Stimulated activated CD8-positive, alpha-beta memory T cell treated with anti-CD3 and anti-CD28 coated beads, Interleukin-12 subunit alpha, Interleukin-12 subunit beta, amount 100 ng/mL, for 24 hours (primary cell): ENCODE results near the gene KLF9.

Experiments used
- DNase-seq: peaks from one replicate; pipeline ENCODE4 v3.0.0-alpha.2; 2020; ENCODE audit errors: extremely low read depth

KLF9 gene

DNA sequence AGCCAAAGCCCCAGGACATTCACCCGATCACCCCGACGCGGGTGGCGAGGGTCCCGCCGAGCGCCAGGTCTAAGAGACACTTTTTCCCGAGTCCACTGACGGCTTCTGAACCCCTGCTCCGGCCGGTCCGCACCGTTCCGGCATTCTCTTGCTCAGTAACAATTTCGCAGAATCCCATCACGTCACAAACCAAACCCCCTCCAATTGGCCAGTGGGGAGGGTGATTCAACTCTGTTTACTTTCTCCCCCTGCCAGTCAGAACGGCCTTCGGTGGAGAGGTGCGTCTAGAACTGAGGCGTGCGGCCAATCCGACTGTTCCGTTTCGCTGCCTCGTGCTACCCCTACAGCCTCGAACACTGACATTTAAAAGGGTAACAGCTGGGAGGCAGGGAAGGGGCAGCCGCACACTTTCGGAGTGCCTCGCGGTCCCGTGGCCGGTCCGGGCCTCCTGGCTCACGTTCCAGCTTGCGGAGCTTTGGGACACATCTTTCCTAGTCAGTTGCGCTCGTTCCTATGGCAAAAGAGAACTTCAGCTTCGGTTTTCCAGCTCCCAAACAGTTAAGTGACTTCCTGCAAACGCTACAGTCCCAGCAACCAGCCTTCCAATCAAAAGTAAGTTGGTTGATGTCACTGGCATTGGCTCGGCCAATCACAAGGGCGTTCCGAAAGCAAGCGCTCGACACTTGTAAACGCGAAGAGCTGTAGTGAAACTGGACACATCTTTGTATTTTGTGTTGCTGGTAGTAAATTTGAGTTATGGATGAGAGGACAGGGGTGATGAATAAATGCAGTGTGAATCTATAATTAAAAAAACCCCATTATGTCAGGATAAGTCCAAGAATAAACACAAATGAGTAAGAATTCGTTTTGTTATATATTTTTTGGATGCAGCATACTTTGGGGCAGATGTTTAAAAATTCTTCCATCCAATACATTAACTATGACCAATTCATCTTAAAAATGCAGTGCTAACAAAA, at the start of gene KLF9:
Gene KLF9, minus strand, starts transcription at position 859 of the 977 bp plus-strand sequence. CDS start 1,294 bp downstream, outside the sequence.
- peak; percentile 78 for DNase-seq

- DNase-seq = no peak
Observed at GRCh38 chr9:70463877-70464276, 49.4 kb upstream of the KLF9 start.

- no peak for DNase-seq
Observed at GRCh38 chr9:70462300-70462699, 47.8 kb upstream of the KLF9 start.

DNA sequence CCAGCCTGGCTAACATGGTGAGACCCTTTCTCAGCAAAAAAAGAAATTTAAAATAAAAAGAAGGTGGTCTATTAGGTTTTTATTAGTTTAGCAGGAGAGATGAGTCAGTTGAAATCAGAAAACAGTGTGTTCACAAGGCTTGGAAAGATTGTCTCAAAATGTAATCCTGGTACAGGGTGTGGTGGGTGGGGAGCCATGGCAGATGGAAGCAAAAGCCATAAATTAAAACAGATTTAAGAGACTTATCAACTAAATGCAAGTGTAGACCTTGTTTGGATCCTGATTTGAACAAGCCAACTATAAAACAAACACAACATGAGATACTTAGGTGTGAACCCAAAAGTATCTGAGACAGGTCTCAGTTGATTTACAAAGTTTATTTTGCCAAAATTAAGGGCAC, 42.8 kb upstream of the KLF9 start:
- no peak for DNase-seq

DNA sequence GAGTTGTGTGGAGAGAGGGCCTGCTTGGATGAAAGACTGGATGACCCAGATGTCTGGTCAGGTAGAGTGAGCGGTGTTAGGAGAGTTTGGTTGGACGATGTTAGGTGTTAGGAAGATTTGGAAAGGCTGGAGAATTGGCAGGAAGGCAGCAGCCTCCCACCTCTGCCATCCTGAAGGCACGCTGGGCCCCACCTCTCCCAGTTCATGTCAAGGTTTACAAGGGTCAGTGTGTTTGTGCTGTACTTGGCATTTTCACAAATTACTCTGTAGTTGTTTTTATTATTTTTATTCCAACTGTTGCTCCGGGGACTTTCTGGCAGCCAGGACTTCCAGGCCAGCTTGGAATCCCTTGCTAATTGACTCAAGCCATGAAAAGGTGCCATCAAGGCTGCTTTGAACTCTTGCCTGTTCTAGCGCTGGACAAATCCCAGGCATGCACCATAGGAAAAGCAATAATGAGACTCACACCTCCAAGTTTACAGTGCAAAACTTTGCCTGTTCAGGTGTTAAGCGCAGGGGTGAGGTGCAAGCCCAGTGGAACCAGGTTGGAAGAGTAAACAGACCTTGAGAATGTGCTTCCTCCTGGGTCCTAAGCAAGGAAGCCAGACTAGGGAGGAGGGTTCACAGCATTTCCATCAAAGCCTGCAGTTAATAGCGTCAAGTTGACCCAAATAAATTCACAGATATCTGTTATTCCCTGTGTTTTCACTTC, 41.7 kb upstream of the KLF9 start:
- no peak for DNase-seq

DNA sequence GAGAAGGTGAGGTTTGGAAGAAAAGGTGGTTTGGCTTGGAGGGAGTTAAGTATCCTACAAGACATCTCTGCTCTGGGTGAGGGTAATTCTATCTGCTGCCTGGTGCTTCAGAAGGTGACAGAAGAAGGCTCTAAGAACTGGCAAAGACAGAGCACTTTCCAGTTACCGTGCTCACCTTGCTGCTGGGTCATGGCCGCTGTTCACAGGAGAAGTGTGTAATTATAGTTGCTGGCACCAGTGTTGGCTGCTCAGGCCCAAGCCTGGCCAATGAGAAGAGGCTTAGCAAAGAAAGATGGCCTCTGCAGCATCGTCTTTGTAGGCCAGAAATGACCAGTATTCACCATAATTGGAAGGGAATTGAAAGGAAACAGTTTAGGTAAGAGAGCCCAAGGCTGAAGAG, 37.9 kb upstream of the KLF9 start:
- DNase-seq = no peak

DNA sequence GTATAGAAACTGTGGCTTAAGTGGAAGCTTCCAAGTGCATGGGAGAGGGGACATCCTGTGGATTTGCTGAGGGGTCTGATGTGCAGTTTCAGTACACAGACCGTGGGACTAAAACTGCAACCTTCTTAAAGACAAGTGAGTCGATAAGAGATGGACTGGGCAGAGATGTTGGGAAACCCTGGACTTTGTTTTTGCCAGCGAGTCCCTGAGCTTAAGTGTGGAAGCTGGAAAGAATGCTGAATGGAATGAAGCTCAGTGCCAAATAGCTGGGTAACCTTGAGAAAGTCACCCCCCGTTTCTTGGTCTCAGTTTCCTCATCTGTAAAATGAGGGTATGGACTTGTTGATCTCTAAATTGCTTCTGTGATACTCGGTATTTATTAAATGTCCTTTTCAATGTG, 37.3 kb upstream of the KLF9 start:
- no peak for DNase-seq

DNA sequence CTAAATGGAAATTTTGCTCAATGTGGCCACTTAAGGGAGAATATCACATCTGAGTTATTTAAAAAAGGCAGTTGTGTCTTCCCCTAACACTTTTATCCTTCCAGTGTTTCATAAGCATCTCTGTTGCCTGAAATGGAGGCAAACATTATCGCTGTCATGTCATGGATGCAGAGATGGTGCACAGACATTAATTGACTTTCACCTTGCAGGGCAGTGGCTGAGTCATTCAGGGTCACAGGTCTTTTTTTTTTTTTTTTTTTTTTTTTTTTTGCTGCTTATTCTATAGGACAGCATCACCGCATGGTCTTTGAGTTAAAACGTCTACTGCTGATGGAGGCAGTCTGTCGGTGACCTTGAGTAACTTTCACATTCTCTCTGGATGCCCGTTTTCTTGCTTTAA, 36.3 kb upstream of the KLF9 start:
- DNase-seq = no peak

DNA sequence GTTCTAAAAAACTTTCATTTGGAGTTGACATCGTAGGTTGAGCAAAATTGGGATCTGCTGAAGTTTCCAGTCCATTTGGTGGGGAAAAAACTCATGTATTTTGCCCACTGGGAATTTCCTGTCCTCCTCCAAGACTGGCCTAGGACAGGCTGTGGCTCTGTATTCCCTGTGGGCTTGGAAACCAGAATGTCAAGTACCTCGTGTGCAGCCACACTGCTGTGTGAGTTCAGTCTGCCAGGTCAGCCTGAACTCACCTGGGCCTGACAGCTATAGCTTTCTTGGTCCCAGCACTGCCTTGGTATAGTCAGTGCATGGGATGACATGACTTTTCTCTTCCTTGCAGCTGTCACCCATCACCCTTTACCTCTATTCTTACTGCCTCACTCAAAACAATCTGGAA, 35.0 kb upstream of the KLF9 start:
- DNase-seq = no peak

DNA sequence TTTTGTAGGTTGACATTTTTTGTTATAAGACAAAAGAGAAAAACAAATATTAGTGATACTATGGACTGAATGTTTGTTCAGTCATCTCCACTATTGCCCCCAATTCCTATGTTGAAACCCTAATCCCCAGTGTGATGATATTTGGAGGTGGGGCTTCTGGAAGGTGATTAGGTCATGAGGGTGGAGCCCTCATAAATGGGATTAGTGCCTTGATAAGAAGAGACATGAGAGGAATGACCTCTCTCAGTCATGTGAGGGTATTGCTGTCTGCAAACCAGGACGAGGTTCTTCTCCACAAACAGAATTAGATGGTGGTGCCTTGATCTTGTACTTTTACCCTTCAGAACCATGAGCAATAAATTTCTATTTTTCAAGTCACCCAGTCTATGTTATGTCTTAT, 34.5 kb upstream of the KLF9 start:
- DNase-seq = no peak

GRCh38 chr9:70444904-70445303, 30.4 kb upstream of the KLF9 start:
- DNase-seq = no peak

GRCh38 chr9:70442328-70442848, 27.9 kb upstream of the KLF9 start:
- DNase-seq = no peak

DNA sequence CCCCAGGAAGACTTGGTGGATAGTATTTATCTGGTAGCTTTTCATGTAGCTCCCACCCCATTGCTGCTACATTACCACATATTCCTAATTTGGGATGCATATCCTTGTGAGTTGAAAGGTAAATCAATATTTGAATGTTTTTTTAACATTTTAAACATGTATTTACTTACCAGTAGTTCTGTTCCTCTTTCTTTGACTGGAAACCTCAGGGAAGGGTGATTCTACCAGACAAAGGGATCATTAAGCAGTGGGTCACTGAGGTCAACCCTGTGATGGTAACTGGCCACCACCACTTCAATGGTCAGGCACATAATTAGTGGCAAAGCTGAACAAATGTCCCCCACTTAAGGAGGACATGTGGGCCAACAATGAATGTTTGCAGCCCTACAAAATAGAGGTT, 27.2 kb upstream of the KLF9 start:
- no peak for DNase-seq

GRCh38 chr9:70439991-70440706, 25.7 kb upstream of the KLF9 start:
- no peak for DNase-seq

DNA sequence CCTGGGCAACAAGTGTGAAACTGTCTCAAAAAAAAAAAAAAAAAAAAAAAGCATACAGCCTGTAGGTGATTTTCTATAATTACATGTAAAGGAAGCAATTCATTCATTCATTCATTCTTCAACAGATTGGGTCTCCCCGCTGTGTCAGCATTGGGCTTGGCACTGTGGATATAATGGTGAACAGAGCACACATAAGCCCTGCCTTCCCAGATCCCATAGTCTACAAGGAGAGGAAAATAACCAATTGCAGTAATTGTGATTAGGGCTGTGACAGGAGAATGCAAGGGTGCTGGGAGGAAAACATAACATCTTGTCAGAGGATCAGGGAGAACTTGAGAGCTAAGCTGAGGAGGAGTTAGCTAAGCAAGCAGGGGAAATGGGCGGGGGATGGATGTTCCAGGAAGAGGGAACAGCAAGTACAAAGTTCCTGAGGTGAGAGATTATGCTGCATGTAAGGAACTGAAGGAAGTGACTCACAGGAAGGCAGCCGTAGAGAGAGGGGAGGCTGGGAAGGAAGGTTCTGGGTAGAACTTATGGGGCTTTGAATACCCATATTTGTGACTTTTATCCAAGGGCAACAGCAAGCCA, 24.0 kb upstream of the KLF9 start:
- DNase-seq = no peak

- DNase-seq = no peak
Observed at GRCh38 chr9:70435948-70436347, 21.5 kb upstream of the KLF9 start.

DNA sequence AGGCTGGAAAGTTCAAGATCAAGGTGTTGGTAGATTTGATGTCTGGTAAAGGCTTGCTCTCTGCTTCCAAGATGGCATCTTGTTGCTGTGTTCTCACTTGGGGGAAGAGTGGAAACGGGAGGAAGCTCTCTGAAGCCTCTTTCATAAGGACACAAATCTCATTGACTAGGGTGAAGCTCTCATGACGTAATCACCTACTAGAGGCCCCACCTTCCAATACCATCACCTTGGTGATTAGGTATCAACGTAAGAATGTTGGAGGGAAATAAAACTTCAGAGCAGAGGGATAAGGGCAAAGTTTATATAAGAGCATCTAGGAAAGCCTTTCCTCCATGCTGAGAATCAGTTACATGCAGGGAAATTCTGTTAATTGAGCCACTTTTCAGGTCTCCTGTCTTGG, 15.4 kb upstream of the KLF9 start:
- no peak for DNase-seq

DNA sequence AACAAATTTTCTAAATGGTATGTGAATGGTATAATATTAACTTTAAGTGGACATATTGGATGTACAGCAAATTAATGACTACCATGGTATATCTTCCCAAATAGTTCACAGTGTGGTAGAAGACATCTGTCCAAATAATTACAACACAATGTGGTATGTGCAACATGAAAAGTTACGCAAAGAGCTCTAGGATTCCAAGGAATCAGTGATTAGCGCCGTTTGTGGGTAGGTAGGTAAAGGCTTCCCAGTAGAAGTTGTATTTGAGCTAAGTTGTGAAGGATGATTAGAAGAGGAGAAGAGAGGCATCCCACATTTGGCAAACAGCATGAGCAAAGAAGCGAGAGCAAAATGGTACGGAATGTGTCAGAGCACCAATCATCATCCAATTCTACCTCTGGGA, 14.3 kb upstream of the KLF9 start:
- DNase-seq = no peak

GRCh38 chr9:70427161-70427945, 12.9 kb upstream of the KLF9 start:
- no peak for DNase-seq

DNA sequence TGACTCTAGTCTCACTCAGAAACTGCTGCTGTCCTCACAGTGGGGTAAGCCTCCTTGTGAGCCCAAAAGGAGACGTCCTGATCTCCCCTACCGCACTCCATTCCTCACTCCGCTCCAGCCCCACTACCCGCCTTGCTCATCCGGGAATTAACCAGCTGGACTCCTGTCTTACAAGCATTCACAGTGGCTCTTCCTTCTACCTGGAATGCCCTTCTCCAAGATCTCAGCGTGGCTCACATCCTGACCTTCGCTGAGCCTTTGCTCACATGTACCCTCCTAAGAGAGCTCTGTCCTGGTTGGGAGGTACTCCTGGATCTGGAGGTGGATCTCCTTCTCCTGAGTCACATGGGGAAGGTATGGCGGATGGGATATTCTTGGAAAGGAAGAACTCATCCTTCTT, 10.7 kb upstream of the KLF9 start:
- no peak for DNase-seq
